Hindlimb muscle (tissue), 1 donor: ENCODE results near the gene ITLN2. TPM values are rescaled to one million over a fixed set of nuclear protein-coding genes. Genes with fewer than 3 reads are reported as not detected.
"Not testable (repeated sequence)": the region's sequence is repeated elsewhere in the genome, so short reads cannot be mapped to it uniquely, and the experiment has no call there.

Experiments used
- DNase-seq: peaks from one replicate; pipeline ENCODE4 v3.0.0-alpha.2; 2013
- polyA plus RNA-seq: library from polyadenylated mRNA; unstranded; fragments of 120-200 nt; gene quantifications from one replicate; pipeline ENCODE4 v1.2.1, GENCODE V29; 2013; ENCODE audit not compliant: insufficient read length

Gene ITLN2
- not detected for polyA plus RNA-seq

DNA sequence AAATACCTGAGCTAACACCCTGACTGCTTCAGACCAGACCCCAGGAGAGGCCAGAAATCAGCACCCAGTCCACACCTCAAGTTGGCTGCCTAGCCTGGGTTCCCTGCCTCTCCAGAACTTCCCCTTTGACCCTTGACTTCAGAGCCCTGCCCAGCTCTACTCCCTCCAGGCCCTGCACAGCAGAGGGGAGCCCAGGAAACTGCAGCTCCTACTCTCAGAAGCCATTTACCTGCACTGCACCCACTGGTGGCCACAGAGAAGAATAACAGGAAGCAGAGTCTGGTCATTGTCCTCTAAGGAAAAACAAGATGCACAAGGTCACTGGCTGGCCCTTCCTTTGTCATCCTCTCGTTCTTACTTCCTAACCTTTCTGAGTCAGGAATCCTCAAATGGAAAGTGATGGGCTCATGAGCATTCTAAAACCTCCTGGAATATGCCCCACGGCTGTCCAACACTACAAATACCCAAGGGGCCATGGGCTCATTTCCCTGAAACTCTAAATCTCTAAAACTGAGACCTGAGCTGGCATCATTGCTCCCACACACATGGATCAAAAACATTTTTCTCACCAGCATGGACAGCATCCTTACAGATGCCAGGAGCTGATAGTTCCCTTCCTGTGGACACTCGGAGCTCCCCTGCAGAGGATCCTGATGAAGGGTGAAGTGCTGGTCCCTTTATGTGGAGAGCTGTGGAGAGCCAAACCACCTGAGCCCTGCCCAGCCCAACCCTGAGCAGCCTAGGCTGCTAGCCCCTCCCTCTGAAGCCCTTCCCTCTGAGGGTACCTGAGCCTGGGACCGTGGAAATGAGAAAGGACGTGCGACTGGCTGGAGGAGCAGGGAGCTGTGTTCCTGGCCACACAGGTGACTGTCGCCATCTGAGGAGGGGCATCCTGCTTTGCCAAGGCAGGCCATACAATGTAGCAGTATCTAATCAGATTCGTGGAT lies at the start of gene ITLN2:
Gene ITLN2, minus strand, starts transcription at position 652 of the 947 bp plus-strand sequence. Its CDS starts 68 bp downstream, at position 584.
- no peak for DNase-seq

DNA sequence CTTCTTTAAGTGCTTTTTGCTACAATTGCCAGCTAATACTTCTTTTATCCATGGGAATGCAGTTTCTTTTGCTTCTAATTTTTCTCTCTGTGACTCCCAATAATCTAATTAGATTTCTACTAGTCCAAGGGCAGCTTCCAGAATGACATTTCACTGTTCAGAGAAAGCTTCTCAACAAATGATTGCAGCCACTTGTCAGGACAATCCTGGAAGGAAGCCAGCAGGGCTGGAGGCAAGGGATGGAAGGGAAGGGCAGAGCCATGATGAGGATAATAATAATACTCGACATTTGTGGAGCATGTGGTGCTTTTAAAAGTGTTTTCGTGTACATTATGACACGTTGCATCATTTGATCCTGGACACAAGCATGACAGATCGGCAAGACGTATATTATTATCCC lies 46.9 kb upstream of the ITLN2 start:
- no peak for DNase-seq

DNA sequence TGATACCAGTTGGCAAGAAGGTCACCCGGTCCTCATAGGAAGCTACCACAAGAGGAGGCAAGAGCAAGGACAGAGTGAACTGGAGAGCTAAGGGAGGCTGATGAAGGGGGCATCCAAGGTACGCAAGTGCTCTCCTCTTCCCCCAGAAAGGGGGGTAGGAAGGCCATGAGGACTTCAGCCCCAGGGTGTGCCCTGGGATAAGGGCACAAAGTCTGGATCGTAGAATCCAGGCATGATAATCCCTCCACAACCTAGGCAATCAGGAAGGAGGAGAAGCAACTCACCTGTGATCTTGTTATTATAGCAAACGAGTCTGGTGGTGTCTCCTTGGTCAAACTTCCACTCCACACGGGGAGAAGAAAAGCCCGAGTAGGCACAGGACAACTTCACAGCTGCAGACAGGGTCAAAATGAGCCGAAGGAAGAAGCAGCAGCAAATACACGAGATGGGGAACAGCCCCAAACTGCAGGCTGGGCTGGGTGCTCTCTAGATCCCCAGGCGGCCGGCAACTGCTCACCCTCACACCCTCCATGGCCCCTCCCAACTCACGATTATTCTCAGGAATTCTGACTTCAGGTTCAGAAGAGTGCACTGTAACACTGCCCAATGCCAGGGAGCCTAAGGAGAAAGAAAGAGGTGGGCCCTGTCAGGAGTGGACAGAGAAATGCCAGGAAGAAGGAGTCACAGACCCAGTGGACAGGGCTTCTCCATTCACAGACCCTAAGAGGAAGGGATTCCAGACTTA lies 46.3 kb upstream of the ITLN2 start:
- no peak for DNase-seq

DNA sequence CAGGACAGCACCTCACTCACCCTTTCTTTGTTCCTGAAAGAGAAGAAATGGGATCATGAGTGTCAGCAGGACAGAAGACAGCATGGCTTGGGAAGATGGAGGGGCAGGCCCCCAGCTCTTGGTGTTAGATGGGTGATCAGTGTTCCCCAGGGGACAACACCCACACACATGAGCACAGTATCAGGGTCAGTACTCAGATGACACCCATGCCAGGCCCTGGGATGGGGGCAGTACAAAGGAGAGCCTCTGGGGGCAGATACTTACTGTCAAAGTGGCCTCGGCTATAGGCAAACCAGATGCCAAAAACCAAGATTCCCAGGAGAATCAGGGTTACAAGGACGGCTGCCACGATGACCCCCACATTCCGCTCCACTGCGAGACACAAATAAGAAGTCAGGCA lies 44.8 kb upstream of the ITLN2 start:
- DNase-seq, result no peak

DNA sequence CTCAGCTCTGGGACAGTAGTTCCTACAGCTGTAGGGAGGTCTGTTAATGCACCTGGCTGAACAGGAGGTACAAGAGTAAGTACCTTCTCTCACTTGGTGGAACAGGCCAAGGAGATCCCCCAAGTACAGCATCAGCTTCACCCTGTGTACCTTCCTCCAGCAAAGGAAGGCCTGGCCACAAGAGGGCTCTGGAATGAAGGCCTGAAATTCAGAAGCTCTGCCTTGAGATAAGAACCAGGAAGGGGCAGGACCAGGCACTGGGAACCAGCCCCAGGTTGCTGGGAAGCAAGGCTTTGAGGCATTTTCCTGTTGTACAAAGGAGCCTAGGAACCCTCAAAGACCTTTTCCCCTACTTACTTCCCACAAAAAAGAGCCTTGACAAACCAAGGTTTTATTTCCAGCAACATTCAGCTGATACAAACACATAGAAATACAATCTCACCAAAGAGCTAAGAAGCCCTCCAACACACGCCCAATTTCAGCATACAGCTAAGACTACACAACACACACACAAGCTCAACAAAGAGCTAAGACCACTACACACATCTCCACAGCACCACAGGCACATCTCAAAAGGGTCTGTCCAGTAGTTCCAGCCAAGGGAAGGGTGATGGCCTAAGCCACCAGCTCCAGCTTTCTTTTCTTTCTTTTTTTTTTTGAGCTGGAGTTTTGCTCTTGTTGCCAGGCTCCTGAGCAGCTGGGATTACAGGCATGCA lies 42.9 kb upstream of the ITLN2 start:
- no peak for DNase-seq

DNA sequence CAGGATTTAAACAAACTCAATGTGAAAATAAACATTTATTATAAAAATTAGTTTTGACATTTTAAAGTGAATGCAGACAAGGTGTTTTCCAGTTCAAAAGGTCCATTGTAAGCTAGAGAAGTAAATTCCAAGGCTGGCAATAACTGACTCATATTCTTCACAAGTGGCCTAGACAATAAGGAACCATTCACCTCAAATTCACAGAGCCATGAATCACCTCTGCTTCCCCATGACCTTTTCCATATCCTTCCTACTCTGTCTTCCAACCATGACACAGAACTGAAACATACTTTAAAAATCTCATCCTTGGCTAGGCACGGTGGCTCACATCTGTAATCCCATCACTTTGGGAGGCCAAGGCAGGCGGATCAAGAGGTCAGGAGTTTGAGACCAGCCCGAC lies 41.6 kb upstream of the ITLN2 start:
- no peak for DNase-seq

DNA sequence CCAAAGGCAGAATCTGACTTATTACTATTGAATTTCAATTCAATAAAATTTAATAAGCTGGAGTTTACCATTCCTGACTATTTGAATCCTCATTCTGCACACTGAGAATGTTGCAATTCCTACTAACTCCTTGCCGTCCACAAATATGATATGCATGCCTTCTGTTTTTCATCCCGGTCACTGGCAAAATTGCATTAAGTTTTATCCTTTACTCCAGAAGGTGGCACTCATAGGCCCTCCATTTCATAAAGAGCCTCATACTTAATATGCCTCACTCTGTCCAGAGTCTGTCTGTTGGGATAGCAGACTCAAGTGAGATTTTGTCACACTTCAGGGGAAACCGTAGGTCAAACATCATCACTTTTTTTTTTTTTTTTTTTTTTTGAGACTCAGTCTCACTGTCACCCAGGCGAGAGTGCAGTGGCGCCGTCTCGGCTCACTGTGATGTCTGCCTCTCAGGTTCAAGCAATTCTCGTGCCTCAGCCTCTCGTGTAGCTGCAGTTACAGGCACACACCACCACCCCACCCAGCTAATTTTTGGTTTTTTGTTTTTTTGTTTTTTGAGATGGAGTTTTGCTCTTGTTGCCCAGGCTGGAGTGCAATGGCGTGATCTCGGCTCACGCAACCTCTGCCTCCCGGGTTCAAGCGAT lies 39.1 kb upstream of the ITLN2 start:
- peak; percentile 11 for DNase-seq

DNA sequence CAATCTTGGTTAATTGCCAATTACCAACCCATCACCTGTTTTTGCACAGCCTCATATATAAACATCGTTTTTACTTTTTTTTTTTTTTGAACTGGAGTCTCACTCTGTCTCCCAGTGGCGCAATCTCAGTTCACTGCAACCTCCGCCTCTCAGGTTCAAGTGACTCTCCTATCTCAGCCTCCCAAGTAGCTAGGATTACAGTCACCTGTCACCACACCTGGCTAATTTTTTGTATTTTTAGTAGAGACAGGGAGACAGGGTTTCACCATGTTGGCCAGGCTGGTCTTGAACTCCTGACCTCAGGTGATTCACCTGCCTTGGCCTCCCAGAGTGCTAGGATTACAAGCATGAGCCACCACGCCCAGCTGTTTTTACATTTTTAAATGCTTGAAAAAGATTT lies 37.4 kb upstream of the ITLN2 start:
- DNase-seq, result not testable (repeated sequence)

DNA sequence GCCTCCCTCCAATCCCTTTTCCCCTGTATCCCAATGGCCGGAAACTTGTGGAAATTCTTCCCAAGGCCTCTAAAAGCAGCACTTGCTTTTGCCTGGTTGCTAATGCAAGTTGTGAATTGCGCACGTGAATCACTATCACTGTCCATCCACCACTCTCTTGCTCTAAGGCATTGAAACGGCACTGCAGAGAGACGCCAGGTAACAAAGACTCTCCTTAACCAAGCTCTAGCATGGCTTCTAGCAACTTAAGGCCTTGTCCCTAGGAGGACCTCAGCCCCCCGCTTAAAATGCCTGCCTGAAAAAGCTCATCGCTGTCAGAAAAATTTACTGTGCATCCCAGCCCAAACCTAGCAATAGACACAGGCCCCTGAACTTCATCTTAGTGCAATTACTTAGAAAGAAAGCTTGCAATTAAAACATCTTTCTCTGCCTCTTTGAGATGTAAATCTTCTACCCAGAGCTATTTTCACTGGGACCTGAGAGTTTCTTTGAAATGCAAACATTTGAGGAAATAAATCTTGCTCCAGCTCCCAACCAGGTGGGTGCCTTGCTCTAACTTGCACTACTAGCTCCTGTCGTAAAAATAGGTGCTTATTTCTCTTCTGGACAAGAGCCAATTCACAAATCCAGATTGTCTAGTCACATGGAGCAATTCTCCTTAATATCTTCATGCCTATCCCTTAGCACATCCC lies 32.9 kb upstream of the ITLN2 start:
- no peak for DNase-seq

DNA sequence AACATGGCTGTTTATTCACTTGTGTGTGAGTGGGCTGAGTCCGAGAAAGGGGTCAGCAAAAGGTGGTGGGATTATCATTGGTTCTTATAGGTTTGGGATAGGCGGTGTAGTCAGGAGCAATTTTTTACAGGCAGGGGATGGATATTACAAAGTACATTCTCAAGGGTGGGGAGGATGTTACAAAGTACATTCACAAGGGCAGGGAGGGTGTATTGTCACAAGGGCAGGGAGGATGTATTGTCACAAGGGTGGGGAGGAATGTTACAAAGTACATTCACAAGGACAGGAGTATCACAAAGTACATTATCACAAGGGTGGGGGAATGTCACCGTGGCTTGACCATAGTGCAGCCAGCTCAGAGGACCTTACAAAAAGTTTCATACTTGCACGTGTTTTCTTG lies 31.1 kb upstream of the ITLN2 start:
- DNase-seq, result no peak

DNA sequence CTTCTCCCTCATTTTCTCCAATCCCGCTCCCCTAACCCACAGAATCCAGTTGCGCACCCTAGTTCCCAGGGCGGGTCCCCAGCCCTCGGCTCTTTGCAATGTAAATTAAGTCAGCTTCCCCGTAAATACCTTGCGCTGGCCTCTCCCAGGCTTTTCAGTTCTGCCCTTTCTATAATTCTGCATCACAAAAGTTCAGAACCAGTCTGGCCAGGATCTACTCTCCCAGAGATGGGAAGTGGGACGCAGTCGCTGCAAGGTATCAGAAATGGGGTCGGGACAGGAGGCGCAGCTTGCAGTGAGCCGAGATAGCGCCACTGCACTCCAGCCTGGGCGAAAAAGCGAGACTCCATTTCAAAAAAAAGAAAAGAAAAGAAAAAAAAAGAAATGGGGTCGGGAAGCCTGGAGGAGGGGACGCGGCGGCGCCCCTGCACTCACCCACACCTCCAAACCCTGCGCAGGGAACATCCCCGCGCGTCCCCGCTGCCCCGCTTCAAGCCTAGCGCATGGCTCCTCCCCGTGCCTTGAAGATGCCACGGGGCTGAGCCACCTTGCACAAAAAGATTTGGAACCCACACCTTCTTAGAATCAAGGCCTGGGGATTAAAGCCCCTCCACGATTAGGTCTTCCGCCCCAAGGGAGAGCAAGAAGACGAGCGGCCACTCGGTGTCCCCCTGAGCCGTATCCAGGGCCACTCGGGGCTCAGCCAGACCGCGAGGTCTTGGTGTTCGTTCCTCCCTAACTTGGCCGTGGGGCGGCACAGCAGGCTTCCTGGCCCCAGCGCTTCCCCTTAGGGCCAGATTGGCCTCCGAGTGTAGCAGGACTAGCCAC lies 27.2 kb upstream of the ITLN2 start:
- no peak for DNase-seq

DNA sequence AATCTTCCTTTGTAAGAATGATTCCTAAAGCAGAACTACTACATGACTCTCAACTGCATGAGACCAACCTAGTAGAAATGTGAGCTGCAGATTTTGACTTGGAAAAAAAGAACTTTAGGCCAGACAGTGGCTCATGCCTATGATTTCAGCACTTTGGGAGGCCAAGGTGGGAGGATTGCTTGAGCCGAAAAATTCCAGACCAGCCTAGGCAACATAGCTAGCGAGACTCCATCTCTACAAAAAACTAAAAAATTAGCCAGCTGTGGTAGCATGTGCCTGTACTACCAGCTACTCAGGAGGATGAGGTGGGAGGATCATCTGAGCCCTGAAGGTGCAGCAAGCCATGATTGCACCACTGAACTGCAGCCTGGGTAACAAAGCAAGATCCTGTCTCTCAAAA lies 24.7 kb upstream of the ITLN2 start:
- no peak for DNase-seq

DNA sequence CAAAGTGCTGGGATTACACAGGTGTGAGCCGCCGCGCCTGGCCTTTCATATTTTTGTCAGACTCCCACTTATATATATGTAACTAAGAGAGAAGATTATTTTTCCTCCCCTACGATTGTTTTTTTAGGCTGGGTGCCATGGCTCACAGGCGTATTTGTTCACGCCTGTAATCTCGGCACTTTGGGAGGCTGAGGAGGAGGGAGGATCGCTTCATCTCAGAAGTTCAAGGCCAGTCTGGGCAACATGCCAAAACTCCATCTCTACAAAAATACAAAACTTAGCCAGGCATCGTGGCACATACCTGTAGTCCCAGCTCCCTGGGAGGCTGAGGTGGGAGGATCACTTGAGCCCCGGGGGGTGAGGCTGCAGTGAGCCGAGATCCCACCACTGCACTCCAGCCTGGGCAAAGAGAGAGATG lies 23.9 kb upstream of the ITLN2 start:
- no peak for DNase-seq

DNA sequence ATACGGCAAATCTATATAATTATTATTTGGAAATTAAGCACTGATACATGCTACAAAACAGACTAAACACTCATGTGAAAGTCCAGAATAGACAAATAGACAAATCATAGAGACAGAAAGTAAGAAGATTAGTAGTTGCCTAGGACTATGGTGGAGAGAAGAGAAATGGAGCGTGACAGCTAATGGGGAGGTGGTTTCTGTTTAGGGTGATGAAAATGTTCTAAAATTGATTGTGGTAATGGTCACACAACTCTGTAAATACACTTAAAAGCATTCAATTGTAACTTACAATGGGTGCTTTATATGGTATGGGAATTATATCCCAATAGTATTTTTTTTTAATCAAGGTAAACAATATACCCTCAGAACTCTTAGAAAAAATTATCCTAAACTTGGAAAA lies 20.4 kb upstream of the ITLN2 start:
- no peak for DNase-seq

DNA sequence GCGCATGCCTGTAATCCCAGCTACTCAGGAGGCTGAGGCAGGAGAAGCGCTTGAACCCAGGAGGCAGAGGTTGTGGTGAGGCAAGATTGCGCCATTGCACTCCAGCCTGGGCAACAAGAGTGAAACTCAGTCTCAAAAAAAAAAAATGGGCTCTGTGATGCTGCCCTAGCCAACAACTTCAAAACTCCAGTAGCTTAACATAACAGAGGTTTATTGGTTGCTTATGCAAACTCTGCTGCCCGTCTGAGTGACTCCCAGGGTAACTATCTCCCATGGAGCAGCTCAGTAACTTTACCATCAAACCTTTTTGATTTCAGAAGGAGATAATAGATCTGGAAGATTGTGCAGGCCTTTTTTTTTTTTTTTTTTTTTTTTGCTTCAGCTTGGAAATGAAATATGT lies 18.9 kb upstream of the ITLN2 start:
- no peak for DNase-seq

DNA sequence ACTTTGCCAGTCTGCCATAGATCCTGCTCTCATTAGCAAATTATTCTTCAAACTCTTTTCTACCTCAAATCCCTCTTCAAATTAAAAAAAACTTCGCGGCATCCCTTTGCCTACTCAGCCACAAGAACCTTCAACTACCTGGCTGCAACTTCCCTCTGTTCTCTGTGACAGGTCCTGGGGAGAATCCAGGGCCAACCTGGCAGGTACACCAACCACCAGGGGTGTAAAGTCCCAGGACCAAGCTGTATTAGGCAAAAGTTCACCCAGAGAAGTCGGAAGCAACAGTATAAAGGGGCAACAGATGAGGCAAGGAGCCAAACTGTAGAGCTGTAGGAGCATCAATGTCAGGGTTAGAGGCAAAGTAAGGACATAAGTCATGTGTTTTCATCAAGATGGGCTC lies 18.3 kb upstream of the ITLN2 start:
- no peak for DNase-seq

DNA sequence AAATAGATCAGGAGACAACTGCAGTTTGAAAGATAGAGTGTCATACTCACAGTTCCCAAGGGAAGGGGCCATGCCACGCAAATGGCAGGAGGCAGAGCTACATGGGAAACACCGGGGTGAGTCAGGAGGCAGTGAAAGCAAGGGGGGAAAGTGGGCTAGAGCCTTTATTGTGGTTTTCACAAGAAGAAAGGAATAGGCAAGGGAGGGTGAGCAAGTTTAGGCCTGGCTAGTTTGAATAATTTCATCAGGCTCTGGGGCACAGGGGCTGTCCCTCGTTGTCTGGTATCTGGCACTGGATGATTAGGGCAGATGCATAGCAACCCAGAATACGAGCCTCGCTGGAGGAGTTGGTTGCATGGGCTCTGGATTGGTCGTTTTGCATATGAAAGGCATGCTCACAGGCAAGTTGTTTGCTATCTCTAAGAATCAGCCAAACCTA lies 17.0 kb upstream of the ITLN2 start:
- no peak for DNase-seq

DNA sequence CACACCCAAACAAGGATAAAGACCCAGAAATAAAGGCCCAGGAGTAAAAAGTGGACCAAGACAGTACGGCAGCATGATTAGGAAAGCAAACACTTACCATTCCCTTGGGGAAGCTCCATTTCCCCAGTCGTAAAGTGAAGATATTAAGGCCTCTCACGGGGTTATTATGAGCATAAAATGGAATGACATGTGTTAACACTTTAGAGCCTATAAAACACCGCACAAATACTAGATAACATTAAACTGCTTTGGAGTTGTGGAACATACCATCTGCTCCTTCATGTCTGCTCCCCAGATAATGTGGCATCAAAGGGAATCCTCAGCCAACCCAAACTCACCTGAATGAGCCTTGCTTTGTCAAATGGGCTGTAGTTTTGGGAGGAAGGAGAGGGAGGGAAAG lies 8.9 kb upstream of the ITLN2 start:
- DNase-seq, result no peak

DNA sequence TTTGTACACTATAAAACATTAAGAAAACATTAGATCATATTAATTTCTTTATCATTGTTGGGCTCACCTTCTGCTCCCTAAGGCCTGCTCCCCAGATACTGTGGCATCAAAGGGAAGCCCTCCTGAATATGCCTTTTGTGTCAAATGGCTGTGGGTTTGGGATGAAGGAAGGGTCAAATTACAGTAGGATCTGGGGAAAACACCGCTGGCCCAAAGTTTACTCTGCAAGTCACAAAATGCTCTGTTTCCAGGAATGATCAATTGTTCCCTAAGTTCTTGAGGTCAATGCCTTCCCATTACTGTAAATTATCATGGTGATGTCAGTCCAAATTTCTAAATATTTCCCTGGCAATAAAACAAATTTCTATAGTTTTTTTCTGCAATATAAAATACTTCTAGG lies 6.8 kb upstream of the ITLN2 start:
- no peak for DNase-seq

DNA sequence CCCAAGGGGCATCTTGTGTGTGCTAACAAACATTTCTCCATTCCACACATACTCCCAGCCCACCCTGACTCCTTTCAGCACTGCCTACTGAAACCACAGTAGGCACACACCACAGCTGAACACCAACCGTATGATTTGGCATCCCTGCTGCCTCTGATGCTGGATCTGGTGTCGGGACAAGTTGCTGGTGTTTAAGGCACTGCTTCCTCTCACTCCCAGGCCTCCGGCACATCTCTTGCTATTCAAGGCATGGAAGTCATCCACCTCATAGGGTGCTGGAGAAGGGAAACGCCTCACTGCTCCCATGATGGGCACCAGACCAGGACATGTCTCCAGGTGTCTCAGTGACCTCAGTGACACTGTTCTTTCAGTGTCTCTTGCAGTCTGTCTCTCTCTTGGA lies 2.4 kb upstream of the ITLN2 start:
- DNase-seq, result no peak

DNA sequence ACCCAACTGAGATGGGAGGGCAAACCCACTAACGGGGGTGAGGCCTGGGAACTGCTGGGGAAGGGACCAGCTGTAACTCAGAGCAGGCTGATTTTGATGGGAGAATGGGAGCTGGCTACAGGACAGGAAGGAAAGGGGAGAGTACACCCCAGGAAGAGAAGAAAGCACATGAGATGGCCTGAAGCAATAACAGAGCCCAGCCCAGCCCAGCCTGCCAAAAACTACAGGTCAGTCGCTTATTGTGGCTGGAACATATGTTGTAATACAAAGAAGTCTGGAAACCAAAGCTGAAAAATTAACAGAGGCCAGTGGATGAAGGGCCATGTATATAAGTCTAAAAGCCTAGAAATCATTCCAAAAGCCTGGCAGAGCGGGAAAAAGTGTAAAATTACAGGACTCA lies 1.6 kb downstream of the ITLN2 start:
- no peak for DNase-seq
